B cell (primary cell): Measurements from ENCODE around the gene EPSTI1. TPM values are rescaled to one million over a fixed set of nuclear protein-coding genes. Genes with fewer than 3 reads are reported as not detected.

Source experiments
- ATAC-seq: fragments of 200-7000 bp; cut with Tn5 transposase; one replicate; pipeline ENCODE4 v1.10.0; 2021; ENCODE audit warnings: low read depth, mild to moderate bottlenecking, moderate number of reproducible peaks, moderate library complexity
- CTCF ChIA-PET: fragments of 350-600 bp; sonication (Branson Sonifier 250); formaldehyde crosslinking; loops from one replicate; lab custom pipeline; 2021; ENCODE audit warnings: antibody characterized with exemption, inconsistent platforms; lab: Charles Lee
- POLR2A ChIA-PET: fragments of 350-600 bp; sonication (Branson Sonifier 250); formaldehyde crosslinking; loops from one replicate; lab custom pipeline; 2021; ENCODE audit warnings: antibody characterized with exemption; lab: Charles Lee
- DNase-seq: peaks from one replicate; pipeline ENCODE4 v3.0.0; 2013
- H2AFZ ChIP-seq: 2 replicates; pipeline ENCODE4 v1.6.1; 2012; ENCODE audit warnings: mild to moderate bottlenecking, low read depth, low read length; ENCODE audit not compliant: insufficient read depth, poor library complexity, severe bottlenecking
- H3K27ac ChIP-seq, 2 donors: 1 replicate in 1 of 2; 2 replicates in 1 of 2; pipeline ENCODE4 v1.5.1; 2012 to 2013; ENCODE audit warnings: low read length in 2 of 2, mild to moderate bottlenecking in 2 of 2, moderate library complexity in 1 of 2
- H3K27me3 ChIP-seq, 4 experiments: fragments of 200-600 bp in 1 of 4; sonication (generic) in 1 of 4; replicated peaks in 1 of 4; 1 replicate in 2 of 4; 2 replicates in 2 of 4; pipeline versions ENCODE4 v1.6.1 to v1.7.0; 2013 to 2016; ENCODE audit warnings: low read length in 3 of 4, mild to moderate bottlenecking in 2 of 4, mixed read lengths in 1 of 4, moderate library complexity in 1 of 4; ENCODE audit not compliant: insufficient read depth in 4 of 4, control insufficient read depth in 3 of 4; ENCODE audit errors: control extremely low read depth in 1 of 4
- H3K36me3 ChIP-seq, 2 experiments: replicated peaks in 1 of 2; 1 replicate in 1 of 2; 2 replicates in 1 of 2; pipeline versions ENCODE4 v1.6.1 to v1.7.1; 2013; ENCODE audit warnings: low read length in 1 of 2; ENCODE audit not compliant: insufficient read depth in 2 of 2, control insufficient read depth in 1 of 2; ENCODE audit errors: control extremely low read depth in 1 of 2, extremely low read depth in 1 of 2
- H3K4me1 ChIP-seq, 2 donors: fragments of 200-600 bp in 1 of 2; sonication (generic) in 1 of 2; 1 replicate in 1 of 2; 2 replicates in 1 of 2; pipeline versions ENCODE4 v1.5.1 to v1.6.1; 2013 to 2017; ENCODE audit warnings: low read length in 2 of 2; ENCODE audit not compliant: control insufficient read depth in 2 of 2, insufficient read depth in 2 of 2
- H3K4me2 ChIP-seq: replicated peaks from 2 replicates; pipeline ENCODE3; 2012; ENCODE audit warnings: mild to moderate bottlenecking, low read depth, low read length; ENCODE audit not compliant: poor library complexity, severe bottlenecking
- H3K4me3 ChIP-seq, 5 experiments: fragments of 200-600 bp in 1 of 5; sonication (generic) in 1 of 5; 1 replicate in 3 of 5; 2 replicates in 2 of 5; pipeline versions ENCODE4 v1.5.1 to v1.7.0; 2011 to 2016; ENCODE audit warnings: low read length in 4 of 5, mild to moderate bottlenecking in 4 of 5, low read depth in 2 of 5, control low read depth in 1 of 5, moderate library complexity in 1 of 5; ENCODE audit not compliant: insufficient read depth in 1 of 5; ENCODE audit errors: control extremely low read depth in 1 of 5, extremely low read depth in 1 of 5
- H3K79me2 ChIP-seq: fragments of 200-600 bp; sonication (generic); one replicate; pipeline ENCODE4 v1.6.0; 2016; ENCODE audit warnings: low read length; ENCODE audit not compliant: control insufficient read depth, insufficient read depth
- H3K9ac ChIP-seq: fragments of 200-600 bp; sonication (generic); 2 replicates; pipeline ENCODE4 v1.6.1; 2017; ENCODE audit warnings: mild to moderate bottlenecking, low read length, moderate library complexity
- H3K9me3 ChIP-seq, 3 donors: one replicate each; pipeline versions ENCODE4 v1.6.1 to v1.7.1; 2013; ENCODE audit warnings: low read length in 2 of 3; ENCODE audit not compliant: control insufficient read depth in 2 of 3, insufficient read depth in 1 of 3; ENCODE audit errors: control extremely low read depth in 1 of 3
- H4K20me1 ChIP-seq: 2 replicates; pipeline ENCODE4 v1.6.0; 2012; ENCODE audit warnings: mild to moderate bottlenecking, low read length; ENCODE audit not compliant: insufficient read depth, control insufficient read depth, poor library complexity, severe bottlenecking
- H3K27ac Mint-ChIP-seq: one replicate; pipeline ENCODE4 v1.8.0; 2021; ENCODE audit warnings: mixed read lengths
- H3K27me3 Mint-ChIP-seq: one replicate; pipeline ENCODE4 v1.8.0; 2021; ENCODE audit warnings: mixed read lengths
- H3K4me1 Mint-ChIP-seq: one replicate; pipeline ENCODE4 v1.8.0; 2021; ENCODE audit warnings: mixed read lengths
- H3K4me3 Mint-ChIP-seq: one replicate; pipeline ENCODE4 v1.8.0; 2021; ENCODE audit warnings: mixed read lengths
- H3K9me3 Mint-ChIP-seq: one replicate; pipeline ENCODE4 v1.8.0; 2022; ENCODE audit warnings: mixed read lengths; ENCODE audit not compliant: insufficient read depth
- CTCF ChIP-seq: fragments of 200-600 bp; IDR thresholded peaks from one replicate; pipeline ENCODE4 v1.8.0; 2022; ENCODE audit warnings: antibody characterized with exemption, mild to moderate bottlenecking
- EZH2 ChIP-seq: IDR thresholded peaks from 2 replicates; pipeline ENCODE4 v1.6.1; 2012; ENCODE audit warnings: borderline replicate concordance, low read depth, mild to moderate bottlenecking, moderate library complexity, low read length; ENCODE audit not compliant: insufficient read depth, poor library complexity, severe bottlenecking
- WGBS: methylation state at CpG from one replicate; pipeline ENCODE4 v1.1.5; 2013; ENCODE audit warnings: missing lambda C conversion rate; ENCODE audit not compliant: insufficient coverage; 5-methylcytosine and 5-hydroxymethylcytosine counted together
- intact Hi-C: fragments of 100-400 bp; cut with micrococcal nuclease; formaldehyde crosslinking; loops from one replicate; pipeline ENCODE4 v1.10.0; 2022
- polyA plus RNA-seq: library from polyadenylated mRNA; depleted of rRNA; stranded (reverse); fragments of >200 nt; gene quantifications from 2 replicates; pipeline ENCODE4 v1.2.3, GENCODE V29; 2012
- total RNA-seq, 2 donors: library from RNA; stranded (reverse); fragments of 120-200 nt in 1 of 2; gene quantifications; 1 replicate in 1 of 2; 2 replicates in 1 of 2; pipeline versions ENCODE4 v1.2.3 to v1.2.4, GENCODE V29; 2013 to 2022

Gene EPSTI1
- total and polyA plus RNA-seq, 2 donors (not counting 1 experiment from before 2014, with no cell fraction given): 13.4 to 41.8 TPM

DNA sequence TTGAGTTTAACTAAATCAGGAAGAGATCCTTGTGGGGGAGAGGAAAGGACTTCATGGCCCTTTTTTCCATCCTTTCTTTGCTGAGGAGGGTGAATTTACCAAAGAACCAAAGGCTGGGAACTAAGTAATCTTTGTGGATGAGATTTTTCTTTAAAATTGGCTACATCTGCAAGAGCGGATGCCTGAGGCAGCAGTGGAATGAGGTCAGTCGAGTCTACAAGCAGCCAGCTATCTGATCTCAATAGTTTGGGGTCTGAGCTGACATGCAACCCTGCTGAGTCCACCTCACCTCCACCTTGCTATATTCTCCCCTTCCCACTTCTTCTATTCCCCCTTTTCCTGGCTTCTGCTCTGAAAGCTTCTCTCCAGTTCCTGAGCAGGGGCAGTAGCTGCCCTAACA lies 27.8 kb upstream of the EPSTI1 start:
- Histone ChIP-seq H3K4me3 (no peak overlapping the region), H3K27me3 (no peaks in the 10 kb centered on the region), H3K4me1 (peaks cover 10 to 12% of the 10 kb centered on the region in 2 donors), H3K4me2 (no peak overlapping the region), H3K79me2 (peaks cover 20% of the 10 kb centered on the region), H3K9ac (no peak overlapping the region), H3K27ac (no peak overlapping the region), H4K20me1 (no peaks in the 10 kb centered on the region), H2AFZ (no peak overlapping the region), H3K9me3 (no peaks in the 10 kb centered on the region), H3K36me3 (no peaks in the 10 kb centered on the region)
- no peak overlapping the region for H3K4me3 Mint-ChIP-seq
- H3K27me3 Mint-ChIP-seq: no peaks in the 10 kb centered on the region
- 96% methylated on average over 2 of the region's 2 CpGs for WGBS
- intact Hi-C loops: loop anchor here (10.0 kb wide), 1 partner anchor 65 kb away; no protein-coding TSS in a partner anchor
- ATAC-seq: no peak
- POLR2A ChIA-PET: no interaction called here
- peaks cover 15% of the 10 kb centered on the region for H3K4me1 Mint-ChIP-seq
- CTCF ChIA-PET: no interaction called here
- no peak for DNase-seq
- TF ChIP-seq EZH2 (no peak), CTCF (no peak)
- no peaks in the 10 kb centered on the region for H3K9me3 Mint-ChIP-seq
- no peak overlapping the region for H3K27ac Mint-ChIP-seq

- Histone ChIP-seq H3K9ac (no peak overlapping the region), H3K4me1 (no peaks in the 10 kb centered on the region), H3K79me2 (no peaks in the 10 kb centered on the region), H2AFZ (no peak overlapping the region), H3K4me3 (no peak overlapping the region), H3K27me3 (no peaks in the 10 kb centered on the region), H4K20me1 (no peaks in the 10 kb centered on the region), H3K36me3 (no peaks in the 10 kb centered on the region), H3K27ac (no peak overlapping the region), H3K9me3 (no peaks in the 10 kb centered on the region), H3K4me2 (no peak overlapping the region)
- POLR2A ChIA-PET: no interaction called here
- H3K27ac Mint-ChIP-seq: no peak overlapping the region
- ATAC-seq: no peak
- no peaks in the 10 kb centered on the region for H3K9me3 Mint-ChIP-seq
- no peak overlapping the region for H3K4me3 Mint-ChIP-seq
- CTCF ChIA-PET: interaction anchor here (1.0 to 1.3 kb wide), 3 partner anchors 46 to 69 kb away, joined by 3 to 4 read pairs (median 3); no protein-coding TSS in a partner anchor
- 100% methylated on average over 2 of the region's 5 CpGs for WGBS
- no peaks in the 10 kb centered on the region for H3K4me1 Mint-ChIP-seq
- intact Hi-C loops: no loop called here
- DNase-seq: no peak
- H3K27me3 Mint-ChIP-seq: no peaks in the 10 kb centered on the region
- TF ChIP-seq EZH2 (no peak), CTCF (no peak)
Measured at GRCh38 chr13:43016226-43016625, 24.2 kb upstream of the EPSTI1 start.
